HG03097 (cell line): ENCODE measurements around the gene KL.

Experiments used
- ATAC-seq: cut with Tn5 transposase; IDR thresholded peaks from one replicate; pipeline ENCODE4 v1.9.1; 2021; ENCODE audit not compliant: unreplicated experiment, low FRiP score

The KL gene

DNA sequence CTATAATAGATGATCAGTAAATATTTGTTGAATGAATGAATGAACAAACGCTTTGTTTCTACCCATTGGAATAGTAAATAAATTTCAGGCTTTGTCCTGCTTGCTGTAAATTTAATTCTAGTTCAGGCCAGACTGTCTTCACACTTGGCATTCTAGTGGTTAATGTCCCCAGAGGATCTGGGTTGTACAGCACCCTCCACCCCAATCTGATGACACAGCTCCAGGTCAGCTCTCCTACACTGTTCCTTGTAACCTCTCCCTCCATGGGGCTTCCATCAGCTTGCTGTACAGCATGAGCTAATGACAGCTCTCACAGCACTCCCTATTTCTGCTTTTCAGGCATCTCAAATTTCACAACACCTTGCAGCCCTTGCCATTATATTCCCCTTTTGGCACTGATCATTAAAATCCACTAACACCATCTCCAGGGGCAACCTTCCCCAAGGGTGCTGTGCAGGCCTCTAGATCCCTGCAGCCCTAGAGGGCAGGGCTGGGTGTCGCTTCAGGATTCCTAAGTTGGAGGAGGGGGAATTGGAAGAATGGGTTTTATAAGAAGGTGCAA lies 12.7 kb upstream of the KL start:
- no peak for ATAC-seq

DNA sequence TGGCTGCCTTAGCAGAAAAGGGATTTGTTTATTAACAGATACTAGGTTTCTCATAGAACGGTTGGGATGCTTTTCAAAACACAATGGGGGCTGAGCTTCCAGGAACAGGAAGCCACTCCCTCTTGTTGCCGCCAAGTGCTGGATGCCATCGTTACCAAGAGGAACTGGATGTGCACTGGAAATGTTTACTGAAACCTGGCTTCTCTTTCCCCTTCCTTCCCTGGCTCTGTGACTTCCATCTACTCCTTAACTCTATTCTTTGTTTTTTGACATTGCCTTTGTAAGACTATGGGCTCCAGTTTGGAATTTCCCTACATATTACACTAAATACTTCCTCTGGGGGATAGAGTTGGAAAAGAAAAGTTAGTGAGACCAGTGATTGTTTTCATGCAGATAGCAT lies 11.7 kb upstream of the KL start:
- ATAC-seq = no peak

GRCh38 chr13:33006134-33006533 lies 10.1 kb upstream of the KL start:
- ATAC-seq = no peak

- no peak for ATAC-seq
Observed at GRCh38 chr13:33006638-33007037, 9.6 kb upstream of the KL start.

DNA sequence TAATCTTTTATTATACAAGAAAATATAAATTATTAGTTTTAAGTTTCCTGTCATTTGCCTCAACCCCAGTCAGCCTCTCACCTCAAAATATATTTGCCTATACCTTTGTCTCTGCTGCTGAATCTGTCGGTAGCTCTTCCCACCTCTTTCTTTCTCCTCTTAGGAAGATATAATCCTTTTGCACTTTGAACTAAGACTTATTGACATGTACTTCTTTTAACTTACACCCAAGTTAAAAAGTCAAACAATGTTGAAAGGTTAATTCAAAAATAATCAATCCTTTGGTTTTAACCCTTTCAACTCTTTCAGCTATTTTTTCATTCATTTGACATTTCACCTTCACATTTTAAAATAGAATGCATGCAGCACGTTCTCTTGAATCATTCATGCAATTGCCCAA lies 9.0 kb upstream of the KL start:
- no peak for ATAC-seq

DNA sequence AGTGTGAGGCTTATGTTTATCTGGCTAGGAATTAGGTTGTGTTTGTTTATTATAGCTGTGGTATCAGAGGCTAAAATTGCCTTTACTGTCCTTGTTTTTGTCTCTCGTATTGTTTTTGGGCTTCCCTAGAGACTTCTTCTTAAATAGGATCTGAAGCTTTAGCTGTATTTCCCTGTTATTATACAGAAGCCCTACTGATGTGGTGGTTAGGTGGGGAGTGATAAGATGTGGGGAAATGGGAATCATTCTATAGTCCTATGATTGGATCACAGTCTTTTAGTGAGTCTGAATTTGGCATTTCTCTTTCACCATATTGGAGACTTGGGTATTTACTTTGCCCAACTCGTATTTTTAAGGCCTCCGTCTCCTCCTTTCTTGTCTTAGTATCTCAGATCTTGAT lies 8.3 kb upstream of the KL start:
- no peak for ATAC-seq

- ATAC-seq = no peak
Observed at GRCh38 chr13:33008946-33009722, 7.1 kb upstream of the KL start.

DNA sequence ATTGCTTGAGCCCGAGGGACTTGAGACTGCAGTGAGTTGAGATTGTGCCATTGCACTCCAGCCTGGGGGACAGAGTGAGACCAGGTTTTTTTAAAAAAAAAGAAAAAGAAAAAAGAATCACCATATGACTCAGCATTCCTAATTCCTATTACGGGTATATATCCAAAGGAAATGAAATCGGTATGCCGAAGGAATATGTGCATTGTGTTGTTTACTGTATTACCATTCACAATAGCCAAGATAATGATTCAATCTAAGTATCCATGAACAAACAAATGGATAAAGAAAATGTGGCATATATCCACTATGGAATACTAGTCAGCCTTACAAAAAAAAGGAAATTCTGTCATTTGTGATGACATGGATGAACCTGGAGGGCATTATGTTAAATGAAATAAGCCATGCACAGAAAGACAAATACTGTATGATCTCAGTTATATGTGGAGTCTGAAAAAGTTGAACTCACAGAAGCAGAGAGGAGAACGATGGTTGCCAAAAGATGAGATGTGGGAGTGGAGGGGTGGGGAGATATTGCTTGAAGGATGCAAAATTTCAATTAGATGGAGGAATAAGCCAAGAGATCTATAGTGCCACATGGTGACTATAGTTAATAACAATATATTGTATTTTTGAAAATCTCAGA lies 4.3 kb upstream of the KL start:
- no peak for ATAC-seq

DNA sequence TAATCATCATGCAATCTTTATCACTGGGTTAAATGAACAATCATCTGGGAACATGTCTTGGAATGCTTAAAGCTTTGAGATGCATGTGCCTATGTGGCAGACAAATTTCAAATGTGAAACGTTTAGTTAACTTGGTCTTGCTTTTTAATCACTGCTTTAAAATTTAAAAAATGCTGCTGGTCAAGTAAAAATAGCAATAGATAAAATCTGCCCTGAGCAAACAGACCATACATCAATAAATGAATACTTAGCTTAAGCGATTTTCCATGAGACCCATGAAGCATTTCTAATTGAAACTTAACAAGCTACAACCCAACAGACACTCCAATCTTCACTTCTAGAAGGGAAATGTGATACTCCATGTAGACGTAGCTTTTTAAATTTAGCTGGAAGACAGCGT lies 1.9 kb upstream of the KL start:
- no peak for ATAC-seq

DNA sequence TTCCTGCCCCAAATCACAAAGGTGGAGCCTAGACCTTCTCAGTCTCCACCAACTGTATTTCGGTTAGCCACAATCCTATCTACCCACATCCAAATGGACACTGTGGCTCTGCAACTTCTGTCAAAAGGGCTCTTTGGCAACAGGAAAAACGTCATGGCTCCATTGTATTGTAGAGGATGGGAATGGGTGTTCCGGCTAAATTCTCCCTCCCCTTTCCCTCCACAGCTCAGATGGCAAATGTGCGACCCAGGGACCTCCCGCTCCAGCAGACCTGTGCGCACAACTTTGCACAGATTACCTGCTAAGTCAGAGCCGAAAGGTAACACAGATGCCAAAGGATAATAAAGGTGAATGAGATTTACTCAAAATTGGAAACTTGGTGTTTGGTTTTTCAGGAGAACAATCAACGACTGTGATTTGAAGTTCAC lies 968 bp upstream of the KL start:
- no peak for ATAC-seq

GRCh38 chr13:33015791-33016323 lies 366 bp upstream of the KL start:
- no peak for ATAC-seq

- ATAC-seq = peak; percentile 80
Observed at GRCh38 chr13:33017323-33017929, 1.2 kb downstream of the KL start.

- ATAC-seq = no peak
Observed at GRCh38 chr13:33018886-33019285, 2.7 kb downstream of the KL start.

DNA sequence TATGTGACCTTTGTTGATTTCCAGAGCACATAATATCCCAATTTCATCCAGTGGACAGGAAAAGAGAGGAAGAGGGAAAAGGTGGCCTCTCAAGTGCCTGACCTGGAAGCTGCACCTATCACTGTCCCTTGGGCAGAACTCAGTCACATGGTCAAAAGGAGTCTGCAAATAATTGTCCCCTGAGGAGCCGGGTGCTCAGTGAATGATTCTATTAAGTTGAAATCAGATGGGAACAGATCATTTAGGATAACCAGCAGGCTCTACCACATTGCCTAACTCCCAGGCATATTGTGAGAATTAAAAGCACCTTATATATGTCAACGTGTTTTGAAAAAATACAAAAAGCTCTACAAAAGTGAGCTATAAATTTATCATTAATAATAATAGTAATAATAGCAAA lies 6.8 kb downstream of the KL start:
- ATAC-seq = no peak

GRCh38 chr13:33025220-33025744 lies 9.1 kb downstream of the KL start:
- no peak for ATAC-seq

GRCh38 chr13:33026489-33027152 lies 10.4 kb downstream of the KL start:
- no peak for ATAC-seq

DNA sequence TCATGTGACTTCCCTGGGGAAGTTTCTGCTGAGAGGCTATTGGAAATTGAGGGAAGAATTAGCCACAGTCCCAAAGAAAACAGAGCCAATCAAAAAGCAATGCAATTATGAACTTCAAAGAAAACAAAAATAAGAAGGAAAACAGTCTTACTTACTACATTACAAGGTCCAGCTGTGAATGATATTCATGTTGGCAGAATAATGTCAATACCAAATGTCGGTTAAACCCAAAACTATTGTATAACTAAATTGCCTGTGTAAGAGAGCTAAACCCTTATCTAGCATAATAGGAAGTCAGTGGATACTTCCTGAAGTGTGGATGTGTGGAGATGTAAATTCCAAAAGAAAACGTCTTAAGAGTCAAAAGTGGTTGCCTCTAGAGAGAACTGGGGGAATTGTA lies 12.4 kb downstream of the KL start:
- no peak for ATAC-seq

GRCh38 chr13:33031277-33031676 lies 15.1 kb downstream of the KL start:
- ATAC-seq = no peak

GRCh38 chr13:33032037-33032625 lies 15.9 kb downstream of the KL start:
- ATAC-seq = no peak
